ENCODE measurements around the gene ANO2.

DNA sequence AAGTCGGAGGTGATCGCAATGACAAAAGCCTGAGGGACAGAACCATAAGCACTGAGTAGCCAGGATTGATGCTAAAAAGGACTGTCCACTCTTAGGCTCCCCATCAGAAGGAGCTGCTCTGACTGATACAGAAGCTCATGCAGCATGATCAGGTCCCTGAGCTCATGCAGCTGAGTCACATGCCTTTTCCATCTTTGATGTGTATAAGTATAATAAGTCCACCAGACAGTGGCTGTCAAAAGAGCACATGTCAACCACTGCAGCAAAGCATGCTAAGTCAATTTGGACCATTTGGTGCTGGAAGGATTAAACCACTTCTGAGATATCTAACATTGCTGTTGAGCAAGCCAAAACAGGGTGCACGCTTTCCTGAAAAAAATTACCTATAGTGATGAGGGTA is 369.1 kb downstream of the ANO2 start:
- TF ChIP-seq, protein P1, sequence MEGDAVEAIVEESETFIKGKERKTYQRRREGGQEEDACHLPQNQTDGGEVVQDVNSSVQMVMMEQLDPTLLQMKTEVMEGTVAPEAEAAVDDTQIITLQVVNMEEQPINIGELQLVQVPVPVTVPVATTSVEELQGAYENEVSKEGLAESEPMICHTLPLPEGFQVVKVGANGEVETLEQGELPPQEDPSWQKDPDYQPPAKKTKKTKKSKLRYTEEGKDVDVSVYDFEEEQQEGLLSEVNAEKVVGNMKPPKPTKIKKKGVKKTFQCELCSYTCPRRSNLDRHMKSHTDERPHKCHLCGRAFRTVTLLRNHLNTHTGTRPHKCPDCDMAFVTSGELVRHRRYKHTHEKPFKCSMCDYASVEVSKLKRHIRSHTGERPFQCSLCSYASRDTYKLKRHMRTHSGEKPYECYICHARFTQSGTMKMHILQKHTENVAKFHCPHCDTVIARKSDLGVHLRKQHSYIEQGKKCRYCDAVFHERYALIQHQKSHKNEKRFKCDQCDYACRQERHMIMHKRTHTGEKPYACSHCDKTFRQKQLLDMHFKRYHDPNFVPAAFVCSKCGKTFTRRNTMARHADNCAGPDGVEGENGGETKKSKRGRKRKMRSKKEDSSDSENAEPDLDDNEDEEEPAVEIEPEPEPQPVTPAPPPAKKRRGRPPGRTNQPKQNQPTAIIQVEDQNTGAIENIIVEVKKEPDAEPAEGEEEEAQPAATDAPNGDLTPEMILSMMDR (IDR thresholded peaks at IDR 0.05; ENCODE audit: low read depth, low read length, missing input control), result no peak
- TF ChIP-seq, protein P2, sequence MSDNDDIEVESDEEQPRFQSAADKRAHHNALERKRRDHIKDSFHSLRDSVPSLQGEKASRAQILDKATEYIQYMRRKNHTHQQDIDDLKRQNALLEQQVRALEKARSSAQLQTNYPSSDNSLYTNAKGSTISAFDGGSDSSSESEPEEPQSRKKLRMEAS (IDR thresholded peaks at IDR 0.05), result no peak
- TF ChIP-seq, protein P3, sequence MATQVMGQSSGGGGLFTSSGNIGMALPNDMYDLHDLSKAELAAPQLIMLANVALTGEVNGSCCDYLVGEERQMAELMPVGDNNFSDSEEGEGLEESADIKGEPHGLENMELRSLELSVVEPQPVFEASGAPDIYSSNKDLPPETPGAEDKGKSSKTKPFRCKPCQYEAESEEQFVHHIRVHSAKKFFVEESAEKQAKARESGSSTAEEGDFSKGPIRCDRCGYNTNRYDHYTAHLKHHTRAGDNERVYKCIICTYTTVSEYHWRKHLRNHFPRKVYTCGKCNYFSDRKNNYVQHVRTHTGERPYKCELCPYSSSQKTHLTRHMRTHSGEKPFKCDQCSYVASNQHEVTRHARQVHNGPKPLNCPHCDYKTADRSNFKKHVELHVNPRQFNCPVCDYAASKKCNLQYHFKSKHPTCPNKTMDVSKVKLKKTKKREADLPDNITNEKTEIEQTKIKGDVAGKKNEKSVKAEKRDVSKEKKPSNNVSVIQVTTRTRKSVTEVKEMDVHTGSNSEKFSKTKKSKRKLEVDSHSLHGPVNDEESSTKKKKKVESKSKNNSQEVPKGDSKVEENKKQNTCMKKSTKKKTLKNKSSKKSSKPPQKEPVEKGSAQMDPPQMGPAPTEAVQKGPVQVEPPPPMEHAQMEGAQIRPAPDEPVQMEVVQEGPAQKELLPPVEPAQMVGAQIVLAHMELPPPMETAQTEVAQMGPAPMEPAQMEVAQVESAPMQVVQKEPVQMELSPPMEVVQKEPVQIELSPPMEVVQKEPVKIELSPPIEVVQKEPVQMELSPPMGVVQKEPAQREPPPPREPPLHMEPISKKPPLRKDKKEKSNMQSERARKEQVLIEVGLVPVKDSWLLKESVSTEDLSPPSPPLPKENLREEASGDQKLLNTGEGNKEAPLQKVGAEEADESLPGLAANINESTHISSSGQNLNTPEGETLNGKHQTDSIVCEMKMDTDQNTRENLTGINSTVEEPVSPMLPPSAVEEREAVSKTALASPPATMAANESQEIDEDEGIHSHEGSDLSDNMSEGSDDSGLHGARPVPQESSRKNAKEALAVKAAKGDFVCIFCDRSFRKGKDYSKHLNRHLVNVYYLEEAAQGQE (IDR thresholded peaks at IDR 0.05), result no peak
- TF ChIP-seq, protein P4, sequence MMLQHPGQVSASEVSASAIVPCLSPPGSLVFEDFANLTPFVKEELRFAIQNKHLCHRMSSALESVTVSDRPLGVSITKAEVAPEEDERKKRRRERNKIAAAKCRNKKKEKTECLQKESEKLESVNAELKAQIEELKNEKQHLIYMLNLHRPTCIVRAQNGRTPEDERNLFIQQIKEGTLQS (IDR thresholded peaks at IDR 0.05), result no peak
- TF ChIP-seq SP1 (IDR thresholded peaks at IDR 0.05) (no peak), HNF4G (IDR thresholded peaks at IDR 0.05) (no peak), TAF1 (conservative IDR thresholded peaks at IDR 0.05) (no peak), HNF4A (conservative IDR thresholded peaks at IDR 0.05) (no peak), YY1 (IDR thresholded peaks at IDR 0.05) (no peak), RAD21 (IDR thresholded peaks at IDR 0.05) (no peak), JUND (IDR thresholded peaks at IDR 0.05) (no peak), GABPA (IDR thresholded peaks at IDR 0.05 in 1 of 2, conservative IDR thresholded peaks at IDR 0.05 in 1 of 2) (no peak), EGR1 (IDR thresholded peaks at IDR 0.05; ENCODE audit: low read depth in 2 of 2) (no peak)
- TF ChIP-seq, protein P5, sequence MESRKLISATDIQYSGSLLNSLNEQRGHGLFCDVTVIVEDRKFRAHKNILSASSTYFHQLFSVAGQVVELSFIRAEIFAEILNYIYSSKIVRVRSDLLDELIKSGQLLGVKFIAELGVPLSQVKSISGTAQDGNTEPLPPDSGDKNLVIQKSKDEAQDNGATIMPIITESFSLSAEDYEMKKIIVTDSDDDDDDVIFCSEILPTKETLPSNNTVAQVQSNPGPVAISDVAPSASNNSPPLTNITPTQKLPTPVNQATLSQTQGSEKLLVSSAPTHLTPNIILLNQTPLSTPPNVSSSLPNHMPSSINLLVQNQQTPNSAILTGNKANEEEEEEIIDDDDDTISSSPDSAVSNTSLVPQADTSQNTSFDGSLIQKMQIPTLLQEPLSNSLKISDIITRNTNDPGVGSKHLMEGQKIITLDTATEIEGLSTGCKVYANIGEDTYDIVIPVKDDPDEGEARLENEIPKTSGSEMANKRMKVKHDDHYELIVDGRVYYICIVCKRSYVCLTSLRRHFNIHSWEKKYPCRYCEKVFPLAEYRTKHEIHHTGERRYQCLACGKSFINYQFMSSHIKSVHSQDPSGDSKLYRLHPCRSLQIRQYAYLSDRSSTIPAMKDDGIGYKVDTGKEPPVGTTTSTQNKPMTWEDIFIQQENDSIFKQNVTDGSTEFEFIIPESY (IDR thresholded peaks at IDR 0.05), result no peak

Data from liver (tissue), 3 donors.